GM23248 (cell line): Measurements from ENCODE around the gene TMEM192.
"Not testable (repeated sequence)": the region's sequence is repeated elsewhere in the genome, so short reads cannot be mapped to it uniquely, and the experiment has no call there.

Experiments
- EZH2 ChIP-seq: fragments of 200-600 bp; sonication (generic); IDR thresholded peaks from 2 replicates; pipeline ENCODE4 v1.6.1; 2018; ENCODE audit warnings: antibody characterized with exemption, mild to moderate bottlenecking; ENCODE audit not compliant: insufficient read depth, poor library complexity, severe bottlenecking
- EZH2phosphoT487 ChIP-seq: fragments of 200-600 bp; sonication (generic); IDR thresholded peaks from 2 replicates; pipeline ENCODE4 v1.6.1; 2018; ENCODE audit warnings: antibody characterized with exemption, moderate library complexity, mild to moderate bottlenecking, low read depth; ENCODE audit not compliant: insufficient read depth

- not testable (repeated sequence) for TF ChIP-seq EZH2, EZH2phosphoT487
These were observed 86.9 kb downstream of the TMEM192 start for GRCh38 chr4:165025782-165026181.
